GM18861 (cell line): ENCODE measurements around the gene KHDC4.
A peak's percentile ranks its signal among the peaks of the same experiment; 100 is the strongest.
"Not testable (repeated sequence)": the region's sequence is repeated elsewhere in the genome, so short reads cannot be mapped to it uniquely, and the experiment has no call there.

Source experiments
- ATAC-seq: cut with Tn5 transposase; IDR thresholded peaks from one replicate; pipeline ENCODE4 v1.9.1; 2021; ENCODE audit not compliant: unreplicated experiment

The KHDC4 gene

GRCh38 chr1:155941845-155942531, 7.8 kb upstream of the KHDC4 start:
- ATAC-seq = no peak

GRCh38 chr1:155940993-155941844, 7.0 kb upstream of the KHDC4 start, which contains the start of gene RXFP4:
Gene RXFP4 (plus strand): TSS chr1:155941638. CDS start chr1:155941710, 72 bp downstream.
- no peak for ATAC-seq

GRCh38 chr1:155940482-155940992, 6.3 kb upstream of the KHDC4 start:
- ATAC-seq = no peak

GRCh38 chr1:155938220-155938627, 4.0 kb upstream of the KHDC4 start:
- ATAC-seq = no peak

- ATAC-seq = no peak
These were observed 850 bp upstream of the KHDC4 start for GRCh38 chr1:155934936-155935590.

GRCh38 chr1:155933591-155934096, 569 bp downstream of the KHDC4 start:
- ATAC-seq = no peak

GRCh38 chr1:155932487-155932886, 1.7 kb downstream of the KHDC4 start:
- no peak for ATAC-seq

GRCh38 chr1:155932081-155932480, 2.1 kb downstream of the KHDC4 start:
- no peak for ATAC-seq

GRCh38 chr1:155931332-155932038, 2.7 kb downstream of the KHDC4 start:
- ATAC-seq = no peak

- not testable (repeated sequence) for ATAC-seq
These were observed 3.5 kb downstream of the KHDC4 start for GRCh38 chr1:155930725-155931124.

GRCh38 chr1:155929057-155929456, 5.2 kb downstream of the KHDC4 start:
- no peak for ATAC-seq

- ATAC-seq = no peak
These were observed 8.7 kb downstream of the KHDC4 start for GRCh38 chr1:155925506-155925905.

- no peak for ATAC-seq
These were observed 13.5 kb downstream of the KHDC4 start for GRCh38 chr1:155920717-155921116.

GRCh38 chr1:155919801-155920200, 14.4 kb downstream of the KHDC4 start:
- ATAC-seq = no peak

GRCh38 chr1:155918660-155919059, 15.6 kb downstream of the KHDC4 start:
- ATAC-seq = no peak

- no peak for ATAC-seq
These were observed 20.1 kb downstream of the KHDC4 start for GRCh38 chr1:155913969-155914757.

GRCh38 chr1:155912056-155912536, 22.1 kb downstream of the KHDC4 start:
- ATAC-seq = no peak

- peak; percentile 83 for ATAC-seq
These were observed 22.8 kb downstream of the KHDC4 start, which contains the start of gene RIT1 for GRCh38 chr1:155911156-155912055. Gene RIT1 (minus strand): TSS chr1:155911349. CDS start chr1:155910761, 588 bp downstream.
